Measurements from ENCODE around the gene NOTCH2NLA.
"Not testable (repeated sequence)": the region's sequence is repeated elsewhere in the genome, so short reads cannot be mapped to it uniquely, and the experiment has no call there.

The NOTCH2NLA gene

DNA sequence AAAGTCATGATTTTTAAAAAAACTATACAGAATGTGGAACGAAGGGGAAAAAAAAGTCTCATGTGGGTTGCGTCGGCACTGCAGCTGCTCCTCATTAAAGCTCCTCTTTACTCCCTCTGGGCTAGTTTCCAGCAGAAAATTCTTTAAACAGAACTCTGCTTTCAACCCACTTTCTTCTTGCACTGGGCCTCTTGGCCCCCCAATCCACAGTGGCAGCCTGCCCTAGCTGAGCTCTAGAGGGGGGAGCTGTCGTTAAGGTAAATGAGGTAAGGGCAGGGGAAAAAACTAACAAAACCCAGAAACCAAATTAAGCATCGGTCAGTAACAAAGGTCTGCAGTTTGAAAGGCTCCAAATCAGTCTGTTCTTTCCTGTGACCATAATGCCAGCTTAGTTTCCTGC lies 54.3 kb downstream of the NOTCH2NLA start:
- H3K4me3 ChIP-seq, H3K27ac ChIP-seq: not testable (repeated sequence)

DNA sequence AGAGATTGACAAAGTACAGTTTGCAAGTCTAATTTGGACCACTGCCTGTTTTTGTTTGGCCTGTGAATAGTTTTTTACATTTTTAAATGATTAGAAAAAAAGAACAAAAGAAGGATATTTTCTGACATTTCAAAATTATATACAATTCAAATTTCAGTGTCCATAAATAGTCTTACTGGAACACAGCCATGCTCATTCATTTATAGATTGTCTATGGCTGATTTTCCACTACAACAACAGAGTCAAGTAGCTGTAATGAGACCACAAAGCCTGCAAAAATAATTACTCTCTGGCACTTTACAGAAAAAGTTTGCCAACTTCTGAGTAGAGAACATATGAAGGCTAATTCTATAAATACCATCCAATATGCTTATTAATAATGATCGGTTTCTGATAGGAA lies 61.1 kb downstream of the NOTCH2NLA start:
- not testable (repeated sequence) for H3K27ac ChIP-seq, H3K4me3 ChIP-seq

DNA sequence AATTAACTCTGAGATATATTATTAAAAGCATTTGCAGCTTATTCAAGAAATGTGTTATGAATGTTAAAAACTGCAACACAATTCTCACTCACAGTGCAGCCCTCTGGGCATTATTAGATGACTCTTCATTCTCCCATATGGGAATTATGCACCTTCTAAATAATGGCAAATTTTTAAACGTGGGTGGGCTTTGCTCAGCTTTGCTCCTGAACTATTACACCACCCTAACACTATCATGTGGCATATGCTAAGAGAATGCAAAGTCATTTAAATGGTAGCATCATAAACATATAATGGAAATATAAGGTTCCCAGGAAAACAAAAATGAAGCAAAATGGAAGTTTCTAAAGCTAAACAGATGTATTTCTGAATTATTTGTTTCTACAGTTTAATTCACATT lies 61.5 kb downstream of the NOTCH2NLA start:
- H3K4me3 ChIP-seq: not testable (repeated sequence)

DNA sequence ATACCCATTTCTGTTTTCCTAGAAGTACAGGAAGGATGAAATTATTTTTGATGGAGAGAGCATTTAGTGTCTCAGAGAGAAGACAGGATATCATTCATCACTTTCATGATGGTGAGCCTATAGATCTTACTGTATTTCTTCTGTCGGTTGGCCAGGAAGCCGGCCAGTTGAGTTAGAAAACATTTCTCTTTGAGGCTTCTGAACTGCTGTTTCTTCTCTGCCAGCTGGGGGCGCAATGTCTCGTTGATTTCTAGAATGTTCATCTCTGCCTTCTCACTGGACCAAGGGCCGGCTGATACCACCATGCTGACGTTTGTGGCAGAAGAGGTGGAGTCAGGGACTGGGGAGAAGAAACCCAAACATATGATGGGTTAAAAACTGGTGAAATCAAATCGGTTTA lies 84.4 kb downstream of the NOTCH2NLA start, which contains the start of gene NBPF10:
NBPF10 (minus strand) TSS at position 340 of the 400 bp plus-strand sequence; CDS start at position 305, 35 bp downstream.
- H3K4me3 ChIP-seq, H3K27ac ChIP-seq: not testable (repeated sequence)

More for the DNA sequence above, 61.5 kb downstream of the NOTCH2NLA start:
- H3K27ac ChIP-seq: not testable (repeated sequence)

All from skin epidermis (tissue), 12 donors.